Inflammatory macrophage (primary cell): ENCODE results near the gene GNB5.
A peak's percentile ranks its signal among the peaks of the same experiment; 100 is the strongest.
"Not testable (repeated sequence)": the region's sequence is repeated elsewhere in the genome, so short reads cannot be mapped to it uniquely, and the experiment has no call there.

Experiments used
- DNase-seq, 2 donors: peaks; one replicate each; pipeline ENCODE4 v3.0.0-alpha.2; 2020 to 2022

GNB5 gene

DNA sequence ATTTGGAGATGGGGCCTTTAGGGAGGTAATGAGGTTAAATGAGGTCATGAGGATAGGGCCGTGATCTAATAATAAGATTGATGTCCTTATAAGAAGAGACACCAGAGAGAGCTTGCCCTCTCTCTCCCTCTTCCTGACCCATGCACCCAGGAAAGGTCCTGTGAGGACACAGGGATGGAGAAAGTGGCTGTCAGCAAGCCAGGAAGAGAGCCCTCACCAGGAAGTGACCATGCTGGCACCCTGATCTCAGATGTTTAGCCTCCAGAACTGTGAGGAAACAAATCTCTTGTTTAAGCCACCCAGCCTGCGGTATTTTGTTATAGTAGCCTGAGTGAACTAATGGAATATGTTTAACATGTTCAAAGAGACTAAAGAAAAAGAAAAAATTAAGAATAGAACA lies 15.3 kb upstream of the GNB5 start:
- DNase-seq, result no peak

DNA sequence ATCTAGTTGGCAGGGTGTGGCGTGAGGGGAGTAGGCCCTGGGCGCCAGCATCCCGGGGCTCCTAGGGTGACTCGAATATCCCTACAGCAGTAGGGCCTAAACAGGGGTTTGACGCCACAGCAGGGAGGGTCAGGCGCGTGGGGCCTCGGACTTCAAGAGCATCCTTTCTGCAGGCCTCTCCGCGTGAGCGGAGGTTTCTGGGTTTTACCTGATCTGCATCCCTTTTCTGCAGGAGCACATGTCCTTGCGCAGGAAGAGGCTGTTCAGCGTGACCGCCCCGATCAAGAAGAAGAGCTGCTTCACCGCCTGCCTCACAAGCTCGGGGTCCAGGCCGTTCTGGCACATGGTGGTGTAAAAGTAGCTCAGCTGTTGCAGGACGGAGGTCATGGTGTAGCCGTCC lies 13.5 kb upstream of the GNB5 start:
- DNase-seq, result no peak

DNA sequence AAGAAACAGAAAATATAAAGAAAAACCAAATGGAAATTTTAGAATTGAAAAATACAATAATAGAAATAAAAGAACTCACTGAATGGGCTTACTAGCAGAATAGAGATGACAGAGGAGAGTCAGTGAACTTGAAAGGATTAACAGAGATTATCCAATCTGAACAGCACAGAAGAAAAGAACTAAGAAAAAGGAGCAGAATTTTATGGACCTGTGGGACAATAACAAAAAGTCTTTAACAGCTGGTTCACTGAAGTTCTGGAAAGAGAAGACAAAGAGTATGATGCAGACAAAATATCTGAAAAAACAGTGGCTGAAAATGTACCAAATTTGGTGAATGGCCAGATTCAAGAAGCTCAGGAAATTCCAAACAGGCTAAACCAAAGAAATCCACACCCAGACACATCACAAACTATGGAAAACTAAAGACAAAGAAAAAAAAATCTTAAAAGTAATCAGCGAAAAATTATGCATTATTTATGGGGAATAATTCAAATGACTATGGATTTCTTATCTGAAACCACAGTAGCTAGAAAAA lies 9.7 kb upstream of the GNB5 start:
- no peak for DNase-seq

GRCh38 chr15:52199271-52199670 lies 8.1 kb upstream of the GNB5 start:
- no peak for DNase-seq

GRCh38 chr15:52196891-52197290 lies 5.7 kb upstream of the GNB5 start:
- no peak for DNase-seq

- no peak for DNase-seq
These were observed 2.6 kb upstream of the GNB5 start for GRCh38 chr15:52193791-52194190.

- no peak for DNase-seq
These were observed 2.1 kb upstream of the GNB5 start for GRCh38 chr15:52193321-52193720.

GRCh38 chr15:52186651-52187486 lies 4.3 kb downstream of the GNB5 start:
- no peak for DNase-seq

- DNase-seq, result no peak
These were observed 6.0 kb downstream of the GNB5 start for GRCh38 chr15:52185151-52185561.

- DNase-seq, result no peak
These were observed 6.5 kb downstream of the GNB5 start for GRCh38 chr15:52184721-52185120.

DNA sequence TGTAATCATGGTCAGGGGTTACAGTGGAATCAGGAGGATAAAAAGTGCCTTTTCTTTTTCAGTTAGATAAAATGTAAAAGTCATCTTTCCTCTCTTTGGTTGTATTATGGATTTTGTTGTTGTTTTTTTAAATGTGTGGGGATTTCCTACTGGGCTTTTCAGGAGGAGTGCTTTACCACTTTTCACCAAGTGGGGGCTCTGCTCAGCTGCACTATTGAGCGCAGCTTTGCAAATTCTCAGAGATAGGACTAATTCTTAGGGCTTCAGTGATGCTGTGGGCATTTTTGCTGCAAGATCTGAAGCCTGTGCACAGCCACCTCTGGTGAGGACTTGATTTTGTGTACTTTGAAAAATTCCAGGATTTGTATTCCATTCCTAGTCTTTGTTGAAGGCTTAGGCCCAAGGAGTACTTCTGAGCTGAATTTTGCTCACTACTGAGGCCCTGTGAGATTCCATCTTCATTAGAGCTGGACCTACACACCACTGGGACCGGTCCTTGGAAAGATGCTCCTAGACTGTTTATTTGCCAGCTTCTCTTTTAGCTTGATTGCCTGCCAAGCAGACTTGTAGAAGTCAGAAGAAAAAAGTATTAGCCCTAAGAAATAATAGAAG lies 7.5 kb downstream of the GNB5 start:
- peak; percentile 21 to 45 for DNase-seq

GRCh38 chr15:52181938-52182780 lies 9.0 kb downstream of the GNB5 start:
- DNase-seq, result no peak

DNA sequence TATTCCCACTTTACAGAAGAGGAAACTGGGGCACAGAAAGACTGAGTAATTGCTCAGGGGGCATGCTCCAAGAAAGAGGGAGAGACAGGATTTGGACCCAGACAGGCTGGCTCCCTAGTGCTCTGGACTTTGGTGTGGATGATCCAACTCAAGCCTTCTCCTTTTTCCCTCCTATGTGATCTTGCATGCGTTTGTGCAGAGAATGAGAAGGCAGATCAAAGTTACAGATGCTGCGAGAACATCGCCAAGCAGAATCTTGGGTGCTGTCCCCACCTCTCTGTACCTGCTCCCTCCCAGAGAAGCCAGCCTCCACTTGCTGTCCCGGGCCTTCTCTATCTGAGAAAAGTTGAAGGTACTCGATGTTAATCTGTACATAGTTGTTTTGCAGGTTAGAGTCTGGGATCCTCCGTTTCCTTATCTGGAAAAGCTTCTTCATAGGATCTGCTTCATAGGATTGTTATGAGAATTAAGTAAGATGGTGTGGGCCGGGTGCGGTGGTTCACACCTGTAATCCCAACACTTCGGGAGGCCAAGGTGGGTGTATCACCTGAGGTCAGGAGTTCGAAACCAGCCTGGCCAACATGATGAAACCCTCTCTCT lies 10.2 kb downstream of the GNB5 start:
- no peak for DNase-seq

DNA sequence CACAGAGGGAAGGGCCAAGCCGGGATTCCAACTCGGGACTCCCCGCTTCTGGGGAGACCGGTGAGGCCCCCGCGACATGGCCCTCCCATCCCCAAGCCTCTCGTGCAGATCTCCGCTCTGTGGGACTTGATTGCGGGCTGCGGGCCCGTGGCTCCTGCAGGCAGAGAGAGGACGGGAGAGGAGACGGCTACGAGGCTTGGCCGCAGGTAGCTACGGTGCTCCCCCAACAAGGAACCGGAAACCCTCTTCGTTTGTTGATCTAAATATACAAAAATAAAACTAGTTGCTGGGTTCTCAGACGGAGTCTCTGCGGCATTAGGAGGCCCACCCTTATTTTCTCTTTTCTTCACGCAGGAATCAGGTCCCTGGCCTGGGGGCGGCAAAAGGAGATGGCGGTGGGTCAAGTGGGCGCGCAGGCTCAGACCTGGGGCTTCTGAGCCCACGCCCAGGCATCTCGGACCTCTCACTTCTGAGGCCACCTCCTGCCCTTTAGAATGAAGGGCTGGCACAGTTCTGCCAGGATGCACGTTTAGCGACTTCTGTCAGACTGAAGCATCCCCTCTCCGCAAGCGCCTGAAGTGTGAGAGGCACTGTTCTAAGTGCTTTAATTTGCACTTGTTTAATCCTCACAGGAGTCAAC lies 10.9 kb downstream of the GNB5 start:
- DNase-seq, result no peak

DNA sequence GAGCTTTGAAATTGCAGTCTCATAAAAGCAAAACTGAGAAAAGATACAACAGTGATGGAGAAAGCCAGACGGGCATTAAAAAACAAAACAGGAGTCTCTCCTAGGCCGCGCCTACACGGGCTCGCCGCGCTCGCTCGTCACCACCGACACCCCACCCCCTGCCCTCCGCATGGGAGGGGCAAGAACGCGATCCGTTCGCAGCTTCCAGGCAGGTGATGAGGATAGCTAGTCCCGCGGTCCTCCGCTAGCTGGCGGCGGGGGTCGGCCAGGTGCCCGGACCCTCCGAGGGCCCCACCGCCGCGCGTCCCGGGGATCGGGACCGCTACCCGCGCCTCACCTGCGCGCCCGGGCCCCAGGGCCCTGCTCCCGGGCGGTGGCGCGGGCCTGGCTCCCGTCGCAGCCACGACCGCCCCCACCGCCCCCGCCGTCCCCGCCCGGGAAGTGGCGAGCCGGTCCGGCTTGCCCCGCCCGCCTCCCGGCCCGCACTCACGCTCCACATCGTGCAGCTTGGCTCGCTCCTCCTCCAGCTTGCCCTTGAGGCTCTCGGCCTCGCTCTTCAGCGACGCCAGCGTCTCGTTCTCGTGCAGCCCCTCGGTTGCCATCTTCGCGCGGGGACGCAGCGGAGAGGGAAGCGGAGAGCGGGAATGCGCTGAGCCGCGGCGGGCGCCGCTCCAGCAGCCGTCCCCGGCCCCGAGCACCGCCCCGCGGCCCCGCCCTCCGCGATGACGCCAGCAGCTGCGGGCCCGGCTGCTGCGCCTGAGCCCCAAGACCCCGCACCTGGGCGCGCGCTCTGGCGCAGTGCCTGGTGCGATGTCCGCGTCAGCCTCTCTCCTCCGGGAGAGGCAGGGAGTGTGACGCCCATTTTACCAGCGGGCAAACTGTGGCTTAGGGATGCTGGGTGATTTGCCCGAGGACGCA lies 11.7 kb downstream of the GNB5 start:
- peak; percentile 51 to 65 for DNase-seq

DNA sequence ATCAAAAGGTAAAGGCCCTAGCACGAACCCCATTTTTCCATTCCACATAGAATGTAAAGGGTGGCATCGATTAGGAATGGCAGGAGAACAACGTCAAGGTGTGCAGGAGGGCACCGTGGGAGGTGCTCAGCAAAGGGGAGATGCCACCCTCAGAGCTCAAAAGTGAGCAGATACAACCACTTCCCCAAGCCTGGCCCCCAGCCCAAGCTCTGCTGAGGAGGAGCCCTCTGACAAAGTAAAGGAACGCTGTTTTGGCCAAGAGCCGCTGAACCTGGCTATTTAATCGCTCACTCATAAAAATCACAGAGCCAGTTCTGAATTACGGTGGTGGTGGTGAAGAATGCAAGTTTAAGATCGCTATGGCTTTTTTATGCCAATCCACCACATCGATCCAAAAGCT lies 12.4 kb downstream of the GNB5 start:
- no peak for DNase-seq

DNA sequence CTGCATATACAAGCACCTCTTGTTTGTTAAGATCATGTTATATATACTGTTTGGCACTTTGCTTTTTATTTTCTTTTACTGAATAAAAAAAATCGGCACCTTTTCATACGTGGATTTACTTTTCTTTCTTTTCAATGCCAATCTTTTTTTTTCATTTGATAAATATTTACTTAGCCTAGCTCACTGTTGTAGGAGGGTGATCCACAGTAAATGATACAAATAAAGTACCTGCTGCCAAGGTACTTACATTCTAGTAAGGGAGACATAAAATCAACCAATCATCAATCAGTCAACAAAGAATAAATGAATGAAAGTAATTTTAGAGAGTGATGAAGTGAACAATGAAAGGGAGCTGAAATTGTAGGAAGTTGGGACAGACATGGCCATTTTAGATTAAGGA lies 18.3 kb downstream of the GNB5 start:
- no peak for DNase-seq

DNA sequence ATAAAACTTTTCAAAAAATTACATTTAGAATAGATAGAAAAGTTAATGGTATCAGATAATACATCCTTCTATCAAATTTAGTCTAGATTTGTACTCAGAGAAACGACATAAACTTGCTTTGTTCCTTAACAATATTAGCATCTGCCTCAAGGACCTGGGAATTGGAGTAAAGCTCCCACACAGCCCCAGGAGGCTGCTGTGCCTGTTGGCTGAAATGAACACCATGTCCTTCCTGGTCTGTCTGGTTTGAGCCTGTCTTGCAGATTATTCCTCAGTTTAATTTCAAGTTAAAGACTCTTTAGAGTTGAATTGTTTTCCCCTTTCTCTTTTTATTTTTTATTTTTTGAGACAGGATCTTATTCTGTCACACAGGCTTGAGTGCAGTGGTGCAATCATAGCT lies 19.4 kb downstream of the GNB5 start:
- DNase-seq, result no peak

DNA sequence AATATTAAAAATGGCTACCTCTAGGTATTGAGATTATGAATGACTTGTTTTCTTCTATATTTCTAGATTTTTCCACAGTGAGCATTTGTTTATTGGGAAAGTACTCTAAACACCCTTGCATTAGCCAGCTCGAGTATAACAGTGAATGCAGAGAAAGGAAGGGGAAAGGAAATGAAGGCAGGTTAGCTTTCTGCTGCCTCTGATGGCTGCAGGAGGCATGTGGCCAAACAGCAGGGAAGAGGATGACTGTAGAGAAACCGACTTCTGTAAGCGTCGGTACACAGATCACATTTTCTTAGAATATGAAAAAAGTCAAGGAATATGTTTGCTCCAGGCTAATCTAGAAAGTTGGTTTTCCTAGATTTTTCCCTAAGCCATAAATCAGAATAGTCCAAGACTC lies 19.8 kb downstream of the GNB5 start:
- DNase-seq, result no peak

DNA sequence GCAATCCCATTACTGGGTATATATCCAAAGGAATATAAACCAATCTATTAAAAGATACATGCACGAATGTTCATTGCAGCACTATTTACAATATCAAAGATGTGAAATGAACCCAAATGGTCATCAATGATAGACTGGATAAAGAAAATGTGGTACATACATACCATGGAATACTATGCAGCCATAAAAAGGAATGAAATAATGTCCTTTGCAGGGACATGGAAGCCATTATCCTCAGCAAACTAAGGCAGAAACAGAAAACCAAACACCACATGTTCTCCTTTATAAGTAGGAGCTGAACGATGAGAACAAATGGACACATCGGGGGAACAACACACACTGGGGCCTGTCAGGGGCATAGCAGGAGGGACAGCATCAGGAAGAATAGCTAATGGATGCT lies 21.0 kb downstream of the GNB5 start:
- not testable (repeated sequence) for DNase-seq

GRCh38 chr15:52165494-52166131 lies 25.6 kb downstream of the GNB5 start:
- not testable (repeated sequence) for DNase-seq
